Astrocyte (in vitro differentiated cells and primary cell): ENCODE data around the gene KLHL26. TPM values are rescaled to one million over a fixed set of nuclear protein-coding genes. Genes with fewer than 3 reads are reported as not detected.

Source experiments
- DNase-seq: peaks from one replicate; pipeline ENCODE4 v3.0.0-alpha.2; 2010; ENCODE audit warnings: low read depth
- FAIRE-seq: peaks from 2 replicates; lab custom pipeline; 2011; peaks lifted over from hg19 to GRCh38; lab: Jason Lieb, UNC
- H2AFZ ChIP-seq: 2 replicates; pipeline ENCODE4 v1.6.0; 2012; ENCODE audit warnings: low read depth, low read length, inconsistent platforms
- H3K27ac ChIP-seq: 2 replicates; pipeline ENCODE4 v1.5.1; 2011; ENCODE audit warnings: low read depth, low read length, inconsistent platforms
- H3K27me3 ChIP-seq: 2 replicates; pipeline ENCODE4 v1.6.0; 2011; ENCODE audit warnings: low read length, inconsistent platforms; ENCODE audit not compliant: insufficient read depth
- H3K36me3 ChIP-seq: 2 replicates; pipeline ENCODE4 v1.5.1; 2011; ENCODE audit warnings: low read length, inconsistent platforms; ENCODE audit not compliant: insufficient read depth
- H3K4me1 ChIP-seq: 2 replicates; pipeline ENCODE4 v1.5.1; 2011; ENCODE audit warnings: low read length, inconsistent platforms; ENCODE audit not compliant: insufficient read depth
- H3K4me2 ChIP-seq: 2 replicates; pipeline ENCODE4 v1.6.0; 2012; ENCODE audit warnings: low read length, inconsistent platforms
- H3K4me3 ChIP-seq: 2 replicates; pipeline ENCODE4 v1.5.1; 2011; ENCODE audit warnings: low read depth, mild to moderate bottlenecking, low read length, inconsistent platforms; ENCODE audit not compliant: insufficient read depth
- H3K79me2 ChIP-seq: 2 replicates; pipeline ENCODE4 v1.6.0; 2012; ENCODE audit warnings: mild to moderate bottlenecking, low read length, inconsistent platforms; ENCODE audit not compliant: insufficient read depth
- H3K9ac ChIP-seq: 2 replicates; pipeline ENCODE4 v1.6.0; 2012; ENCODE audit warnings: mild to moderate bottlenecking, low read length, inconsistent platforms
- H3K9me3 ChIP-seq: 2 replicates; pipeline ENCODE4 v1.5.1; 2012; ENCODE audit warnings: low read depth, mild to moderate bottlenecking, low read length, inconsistent platforms; ENCODE audit not compliant: insufficient read depth
- H4K20me1 ChIP-seq: 2 replicates; pipeline ENCODE4 v1.6.0; 2012; ENCODE audit warnings: low read length, inconsistent platforms; ENCODE audit not compliant: insufficient read depth
- H3K27ac Mint-ChIP-seq: one replicate; pipeline ENCODE4 v1.8.0; 2021; ENCODE audit warnings: mild to moderate bottlenecking, mixed read lengths; ENCODE audit not compliant: unreplicated experiment
- H3K27me3 Mint-ChIP-seq: one replicate; pipeline ENCODE4 v1.8.0; 2021; ENCODE audit warnings: low read depth, mixed read lengths; ENCODE audit not compliant: unreplicated experiment
- H3K36me3 Mint-ChIP-seq: one replicate; pipeline ENCODE4 v1.8.0; 2021; ENCODE audit warnings: low read depth, mixed read lengths; ENCODE audit not compliant: unreplicated experiment
- H3K4me1 Mint-ChIP-seq: one replicate; pipeline ENCODE4 v1.8.0; 2021; ENCODE audit warnings: low read depth, mixed read lengths; ENCODE audit not compliant: unreplicated experiment
- H3K4me3 Mint-ChIP-seq: one replicate; pipeline ENCODE4 v1.8.0; 2021; ENCODE audit warnings: mild to moderate bottlenecking, moderate library complexity, mixed read lengths; ENCODE audit not compliant: unreplicated experiment
- H3K9me3 Mint-ChIP-seq: one replicate; pipeline ENCODE4 v1.8.0; 2021; ENCODE audit warnings: mild to moderate bottlenecking, mixed read lengths; ENCODE audit not compliant: unreplicated experiment
- EZH2 ChIP-seq: IDR thresholded peaks from 2 replicates; pipeline ENCODE4 v1.6.1; 2012; ENCODE audit warnings: mild to moderate bottlenecking, low read length, inconsistent platforms; ENCODE audit not compliant: insufficient read depth
- total RNA-seq: library from RNA; stranded (reverse); gene quantifications from 2 replicates; pipeline ENCODE4 v1.2.1, GENCODE V29; 2021
- TF ChIP-seq, protein P1 (sequence below): IDR thresholded peaks from 2 replicates; pipeline ENCODE4 v1.5.1; 2011; ENCODE audit warnings: low read depth, mild to moderate bottlenecking, inconsistent platforms, low read length, moderate library complexity; ENCODE audit not compliant: insufficient read depth

KLHL26 gene
- total RNA-seq, 1 donor from 2014 or later, result 4.4 TPM

DNA sequence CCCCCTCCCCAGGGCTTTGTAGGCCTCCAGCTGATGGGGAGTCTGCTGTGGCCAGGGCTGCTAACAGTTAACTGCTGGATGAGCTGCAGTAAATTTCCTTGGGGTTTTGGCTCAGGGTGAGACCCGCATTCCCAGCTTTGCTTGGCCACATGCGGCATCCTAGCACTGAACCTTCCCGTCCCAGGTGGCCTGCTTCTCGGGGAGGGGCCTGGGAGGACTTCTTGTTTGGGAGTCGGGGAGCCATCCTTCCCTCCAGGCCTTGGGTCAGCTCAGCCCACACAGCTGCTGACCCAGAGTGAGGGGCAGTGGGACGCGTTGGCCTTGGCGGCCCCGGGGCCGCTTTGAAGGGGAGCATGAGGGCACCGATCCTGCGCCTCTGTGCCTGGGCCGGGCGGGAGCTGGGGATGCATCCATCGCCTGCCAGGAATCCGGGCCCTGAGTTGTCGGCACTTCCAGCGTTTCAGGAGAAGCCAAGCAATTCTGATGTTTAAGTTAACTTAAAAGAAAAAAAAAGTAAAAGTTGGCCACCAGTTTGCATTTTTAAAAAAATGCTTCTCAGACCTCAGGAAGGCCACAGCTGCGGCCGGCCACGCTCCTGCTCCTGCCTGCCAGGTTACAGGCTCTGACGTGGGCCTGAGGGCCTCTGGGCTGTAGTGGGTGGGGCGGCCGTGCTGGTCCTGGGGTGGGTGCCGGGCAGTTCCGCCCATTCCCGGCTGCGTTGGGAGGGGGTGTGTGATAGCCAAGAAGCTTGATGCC, 74.3 kb downstream of the KLHL26 start:
- H2AFZ ChIP-seq, result no peak overlapping the region
- Mint-ChIP-seq H3K27ac (no peak overlapping the region), H3K36me3 (peaks cover 2% of the 10 kb centered on the region), H3K9me3 (no peaks in the 10 kb centered on the region), H3K27me3 (no peaks in the 10 kb centered on the region), H3K4me1 (peaks cover 4% of the 10 kb centered on the region), H3K4me3 (no peak overlapping the region)
- H3K27me3 ChIP-seq, result no peaks in the 10 kb centered on the region
- H3K79me2 ChIP-seq, result peaks cover 14% of the 10 kb centered on the region
- H3K36me3 ChIP-seq, result no peaks in the 10 kb centered on the region
- peak; percentile 29 for DNase-seq
- H3K4me2 ChIP-seq, result no peak overlapping the region
- H4K20me1 ChIP-seq, result peaks cover 91% of the 10 kb centered on the region
- no peak overlapping the region for H3K27ac ChIP-seq
- H3K9me3 ChIP-seq, result no peaks in the 10 kb centered on the region
- no peak for FAIRE-seq
- H3K9ac ChIP-seq, result no peak overlapping the region
- H3K4me3 ChIP-seq, result no peak overlapping the region
- H3K4me1 ChIP-seq, result no peaks in the 10 kb centered on the region
- TF ChIP-seq EZH2, result no peak
- TF ChIP-seq, protein P1, sequence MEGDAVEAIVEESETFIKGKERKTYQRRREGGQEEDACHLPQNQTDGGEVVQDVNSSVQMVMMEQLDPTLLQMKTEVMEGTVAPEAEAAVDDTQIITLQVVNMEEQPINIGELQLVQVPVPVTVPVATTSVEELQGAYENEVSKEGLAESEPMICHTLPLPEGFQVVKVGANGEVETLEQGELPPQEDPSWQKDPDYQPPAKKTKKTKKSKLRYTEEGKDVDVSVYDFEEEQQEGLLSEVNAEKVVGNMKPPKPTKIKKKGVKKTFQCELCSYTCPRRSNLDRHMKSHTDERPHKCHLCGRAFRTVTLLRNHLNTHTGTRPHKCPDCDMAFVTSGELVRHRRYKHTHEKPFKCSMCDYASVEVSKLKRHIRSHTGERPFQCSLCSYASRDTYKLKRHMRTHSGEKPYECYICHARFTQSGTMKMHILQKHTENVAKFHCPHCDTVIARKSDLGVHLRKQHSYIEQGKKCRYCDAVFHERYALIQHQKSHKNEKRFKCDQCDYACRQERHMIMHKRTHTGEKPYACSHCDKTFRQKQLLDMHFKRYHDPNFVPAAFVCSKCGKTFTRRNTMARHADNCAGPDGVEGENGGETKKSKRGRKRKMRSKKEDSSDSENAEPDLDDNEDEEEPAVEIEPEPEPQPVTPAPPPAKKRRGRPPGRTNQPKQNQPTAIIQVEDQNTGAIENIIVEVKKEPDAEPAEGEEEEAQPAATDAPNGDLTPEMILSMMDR, result no peak

- Histone ChIP-seq H3K79me2 (peaks cover 19% of the 10 kb centered on the region), H2AFZ (no peak overlapping the region), H3K36me3 (no peaks in the 10 kb centered on the region), H3K27ac (no peak overlapping the region), H3K27me3 (no peaks in the 10 kb centered on the region), H3K4me1 (no peaks in the 10 kb centered on the region), H4K20me1 (peaks cover 91% of the 10 kb centered on the region), H3K9me3 (no peaks in the 10 kb centered on the region), H3K4me3 (no peak overlapping the region), H3K4me2 (no peak overlapping the region), H3K9ac (no peak overlapping the region)
- Mint-ChIP-seq H3K9me3 (no peaks in the 10 kb centered on the region), H3K27ac (no peak overlapping the region), H3K36me3 (peaks cover 5% of the 10 kb centered on the region), H3K27me3 (peaks cover 2% of the 10 kb centered on the region), H3K4me1 (peaks cover 4% of the 10 kb centered on the region), H3K4me3 (no peak overlapping the region)
- DNase-seq, result no peak
- TF ChIP-seq, protein P1, result no peak
- TF ChIP-seq EZH2, result no peak
- FAIRE-seq, result no peak
These were observed 75.1 kb downstream of the KLHL26 start for GRCh38 chr19:18711893-18712292.

DNA sequence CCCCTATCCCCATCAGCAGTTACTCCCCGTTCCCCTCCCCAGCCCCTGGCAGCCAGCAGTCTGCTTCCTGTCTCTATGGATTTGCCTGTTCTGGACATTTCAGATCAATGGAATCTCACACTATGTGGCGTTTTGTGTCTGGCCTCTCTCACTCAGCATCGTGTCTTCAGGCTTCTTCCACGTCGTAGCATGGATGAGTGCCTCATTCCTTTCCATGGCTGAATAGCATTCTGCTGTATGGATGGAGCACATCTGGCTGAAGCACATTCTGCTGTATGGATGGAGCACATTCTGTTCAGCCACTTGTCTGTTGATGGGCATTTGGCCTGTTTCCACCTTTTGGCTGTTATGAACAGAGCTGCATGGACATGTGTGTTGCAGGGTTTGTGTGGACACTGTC, 76.2 kb downstream of the KLHL26 start:
- H3K27ac Mint-ChIP-seq, result no peak overlapping the region
- no peaks in the 10 kb centered on the region for H3K36me3 ChIP-seq
- H3K9ac ChIP-seq, result no peak overlapping the region
- H4K20me1 ChIP-seq, result peaks cover 91% of the 10 kb centered on the region
- no peak for DNase-seq
- FAIRE-seq, result no peak
- no peaks in the 10 kb centered on the region for H3K9me3 ChIP-seq
- peaks cover 4% of the 10 kb centered on the region for H3K4me1 Mint-ChIP-seq
- no peaks in the 10 kb centered on the region for H3K4me1 ChIP-seq
- H2AFZ ChIP-seq, result no peak overlapping the region
- H3K36me3 Mint-ChIP-seq, result peaks cover 8% of the 10 kb centered on the region
- H3K4me3 ChIP-seq, result no peak overlapping the region
- peaks cover 2% of the 10 kb centered on the region for H3K27me3 Mint-ChIP-seq
- H3K4me2 ChIP-seq, result no peak overlapping the region
- TF ChIP-seq, protein P1, result no peak
- no peak for TF ChIP-seq EZH2
- no peak overlapping the region for H3K4me3 Mint-ChIP-seq
- no peaks in the 10 kb centered on the region for H3K27me3 ChIP-seq
- no peak overlapping the region for H3K27ac ChIP-seq
- no peaks in the 10 kb centered on the region for H3K9me3 Mint-ChIP-seq
- H3K79me2 ChIP-seq, result peaks cover 12% of the 10 kb centered on the region
